HG03469 (cell line): ENCODE measurements around the gene MAST1.

Source experiments
- ATAC-seq: cut with Tn5 transposase; IDR thresholded peaks from one replicate; pipeline ENCODE4 v1.9.1; 2021; ENCODE audit warnings: mild to moderate bottlenecking, moderate library complexity, moderate number of reproducible peaks; ENCODE audit not compliant: unreplicated experiment

The MAST1 gene

DNA sequence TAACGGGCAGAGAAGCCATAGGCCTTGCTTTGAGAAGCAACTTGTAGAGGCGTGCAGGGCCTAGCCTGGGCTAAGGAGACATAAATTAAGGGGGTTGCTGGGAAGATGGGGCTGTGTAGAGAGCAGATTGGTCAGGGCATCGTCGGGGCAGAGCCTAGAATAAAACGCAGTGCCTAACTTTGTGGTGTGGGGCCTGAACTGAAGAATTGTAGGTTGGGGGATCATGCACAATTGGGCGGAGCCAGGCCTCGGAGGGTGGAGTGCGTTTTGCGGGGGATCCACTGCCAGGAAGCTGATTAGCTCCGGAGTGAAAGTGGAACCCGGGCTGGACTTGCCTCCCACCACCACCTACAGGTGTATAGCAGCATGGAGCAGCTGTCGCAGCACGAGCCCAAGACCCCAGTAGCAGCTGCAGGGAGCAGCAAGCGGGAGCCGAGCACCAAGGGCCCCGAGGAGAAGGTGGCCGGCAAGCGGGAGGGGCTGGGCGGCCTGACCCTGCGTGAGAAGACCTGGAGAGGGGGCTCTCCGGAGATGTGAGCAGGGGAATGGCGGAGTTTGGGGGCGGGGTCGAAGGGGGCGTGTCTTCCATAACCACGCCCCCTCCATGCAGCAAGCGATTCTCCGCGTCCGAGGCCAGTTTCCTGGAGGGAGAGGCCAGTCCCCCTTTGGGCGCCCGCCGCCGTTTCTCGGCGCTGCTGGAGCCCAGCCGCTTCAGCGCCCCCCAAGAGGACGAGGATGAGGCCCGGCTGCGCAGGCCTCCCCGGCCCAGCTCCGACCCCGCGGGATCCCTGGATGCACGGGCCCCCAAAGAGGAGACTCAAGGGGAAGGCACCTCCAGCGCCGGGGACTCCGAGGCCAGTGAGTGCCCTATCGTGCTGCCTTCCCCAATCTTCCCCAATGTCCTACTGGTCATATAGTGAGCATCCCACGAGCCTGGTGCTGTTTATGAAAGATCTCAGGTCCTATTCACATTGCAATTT lies 29.1 kb downstream of the MAST1 start:
- ATAC-seq, result no peak

- no peak for ATAC-seq
Observed at GRCh38 chr19:12868540-12869112, 30.3 kb downstream of the MAST1 start.

DNA sequence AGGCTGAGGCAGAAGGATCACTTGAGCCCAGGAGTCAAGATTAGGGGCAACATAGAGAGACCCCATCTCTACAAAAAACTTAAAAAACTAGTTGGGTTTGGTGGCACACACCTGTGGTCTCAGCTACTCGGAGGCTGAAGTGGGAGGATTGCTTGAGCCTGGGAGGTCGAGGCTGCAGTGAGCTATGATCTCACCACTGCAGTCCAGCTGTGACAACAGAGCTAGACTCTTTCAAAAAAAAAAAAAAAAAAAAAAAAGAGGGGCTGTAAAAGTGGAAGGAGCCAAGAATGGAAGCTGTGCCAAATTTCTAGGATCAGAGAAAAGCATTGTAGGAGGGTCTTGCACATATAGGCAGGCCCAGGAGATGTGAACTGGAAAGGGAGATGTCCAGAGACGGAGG lies 33.4 kb downstream of the MAST1 start:
- no peak for ATAC-seq

DNA sequence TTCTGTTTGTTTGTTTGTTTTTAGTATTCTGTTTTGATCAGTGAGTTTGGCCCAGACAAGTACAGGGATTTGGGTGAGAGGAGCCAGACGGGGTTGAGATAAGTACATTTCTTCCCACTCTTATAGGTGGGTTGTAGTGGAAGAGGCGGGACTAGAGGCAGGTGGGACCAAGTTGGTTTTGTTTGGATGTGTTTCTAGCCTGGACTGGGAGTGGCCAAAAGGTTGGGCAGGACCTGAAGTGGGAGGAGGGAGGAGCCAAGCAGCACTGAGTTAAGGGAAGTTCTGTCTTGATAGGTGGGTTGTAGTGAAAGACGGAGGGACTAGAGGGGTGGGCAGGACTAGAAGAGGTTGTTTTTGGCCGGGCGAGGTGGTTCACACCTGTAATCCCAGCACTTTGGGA lies 33.9 kb downstream of the MAST1 start:
- no peak for ATAC-seq

DNA sequence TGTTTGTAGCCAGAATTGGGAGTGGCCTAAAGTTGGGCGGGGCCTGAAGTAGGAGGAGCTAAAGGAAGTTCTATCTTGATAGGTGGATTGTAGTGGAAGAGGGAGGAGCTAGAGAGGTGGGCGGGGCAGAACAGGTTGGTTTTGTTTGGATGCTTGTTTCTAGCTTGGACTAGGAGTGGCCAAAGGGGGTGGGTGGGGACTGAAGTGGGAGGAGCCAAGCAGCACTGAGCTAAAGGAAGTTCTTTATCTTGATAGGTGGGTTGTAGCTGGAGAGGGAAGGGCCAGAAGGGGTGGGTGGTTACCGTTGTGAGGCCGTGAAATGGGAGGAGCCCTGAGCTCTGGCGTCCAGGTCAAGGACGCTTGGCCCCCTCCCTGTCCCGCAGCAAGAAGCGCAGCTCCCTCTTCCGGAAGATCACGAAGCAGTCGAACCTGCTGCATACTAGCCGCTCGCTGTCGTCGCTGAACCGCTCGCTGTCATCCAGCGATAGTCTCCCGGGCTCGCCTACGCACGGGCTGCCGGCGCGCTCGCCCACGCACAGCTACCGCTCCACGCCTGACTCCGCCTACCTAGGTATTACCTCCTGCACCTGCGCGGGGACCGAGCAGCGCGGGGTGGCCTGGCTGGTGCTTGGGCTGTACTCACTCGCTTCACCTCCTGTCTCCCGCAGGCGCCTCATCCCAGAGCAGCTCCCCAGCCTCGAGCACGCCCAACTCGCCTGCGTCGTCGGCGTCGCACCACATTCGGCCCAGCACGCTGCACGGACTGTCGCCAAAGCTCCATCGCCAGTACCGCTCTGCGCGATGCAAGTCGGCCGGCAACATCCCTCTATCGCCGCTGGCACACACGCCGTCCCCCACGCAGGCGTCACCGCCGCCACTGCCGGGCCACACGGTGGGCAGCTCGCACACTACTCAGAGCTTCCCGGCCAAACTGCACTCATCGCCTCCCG lies 34.9 kb downstream of the MAST1 start:
- no peak for ATAC-seq

- no peak for ATAC-seq
Observed at GRCh38 chr19:12873891-12874745, 35.8 kb downstream of the MAST1 start.

DNA sequence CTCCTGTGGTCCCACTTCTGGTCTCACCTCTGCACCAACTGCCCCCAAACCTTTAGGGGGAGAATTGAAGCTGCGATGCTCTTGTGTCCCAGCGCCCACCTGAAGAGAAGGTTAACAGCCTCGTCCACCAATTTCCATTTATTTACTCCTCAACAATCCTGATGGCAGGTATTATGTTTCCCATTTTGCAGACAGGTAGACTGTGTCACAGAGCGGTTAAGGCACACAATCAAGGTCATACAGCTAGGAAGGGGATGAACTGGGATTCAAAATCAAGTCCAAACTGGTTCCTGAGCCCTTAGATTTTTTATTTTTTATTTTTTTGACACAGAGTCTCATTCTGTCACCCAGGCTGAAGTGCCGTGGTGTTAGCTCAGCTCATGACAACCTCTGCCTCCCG lies 36.8 kb downstream of the MAST1 start:
- no peak for ATAC-seq

- no peak for ATAC-seq
Observed at GRCh38 chr19:12880551-12881171, 42.3 kb downstream of the MAST1 start.

DNA sequence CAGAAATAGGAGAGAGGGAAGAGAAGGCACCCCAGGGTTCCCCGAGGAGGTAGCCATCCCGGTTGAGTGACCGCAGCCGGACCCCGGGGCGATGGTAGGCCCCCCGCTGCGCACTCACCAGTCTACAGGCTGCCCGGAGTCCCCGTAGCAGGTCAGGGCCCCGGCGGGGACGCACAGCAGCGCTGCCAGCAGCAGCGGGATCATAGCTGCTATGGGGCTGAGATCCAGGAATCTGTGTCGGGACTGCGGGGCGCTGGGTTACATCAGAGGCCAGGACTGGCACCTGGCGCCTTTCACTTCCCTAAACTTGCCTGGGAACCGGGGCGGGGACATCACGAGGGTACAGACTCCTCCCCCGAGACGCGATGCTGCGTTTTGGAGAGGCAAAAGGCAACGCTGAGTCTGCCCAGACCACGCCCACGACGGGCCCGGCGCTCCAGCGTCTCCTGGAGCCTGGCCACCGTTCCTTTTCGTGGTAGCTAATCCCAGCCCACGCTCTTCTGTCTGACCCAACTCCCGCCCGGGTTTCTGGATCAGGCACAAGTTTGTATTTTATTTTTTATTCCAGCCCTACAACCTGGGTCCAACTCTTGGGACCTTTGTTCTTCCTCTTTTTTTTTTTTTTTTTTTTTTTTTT lies 43.0 kb downstream of the MAST1 start, which contains the start of gene DNASE2:
TSS of gene DNASE2 (minus strand) at position 278 of the 637 bp plus-strand sequence. CDS start at position 204, 74 bp downstream.
- ATAC-seq, result no peak

GRCh38 chr19:12882589-12882988 lies 44.3 kb downstream of the MAST1 start:
- no peak for ATAC-seq

- ATAC-seq, result no peak
Observed at GRCh38 chr19:12884202-12884601, 45.9 kb downstream of the MAST1 start.

- no peak for ATAC-seq
Observed at GRCh38 chr19:12884627-12884925, 46.3 kb downstream of the MAST1 start.

- ATAC-seq, result no peak
Observed at GRCh38 chr19:12884926-12885748, 46.8 kb downstream of the MAST1 start.

DNA sequence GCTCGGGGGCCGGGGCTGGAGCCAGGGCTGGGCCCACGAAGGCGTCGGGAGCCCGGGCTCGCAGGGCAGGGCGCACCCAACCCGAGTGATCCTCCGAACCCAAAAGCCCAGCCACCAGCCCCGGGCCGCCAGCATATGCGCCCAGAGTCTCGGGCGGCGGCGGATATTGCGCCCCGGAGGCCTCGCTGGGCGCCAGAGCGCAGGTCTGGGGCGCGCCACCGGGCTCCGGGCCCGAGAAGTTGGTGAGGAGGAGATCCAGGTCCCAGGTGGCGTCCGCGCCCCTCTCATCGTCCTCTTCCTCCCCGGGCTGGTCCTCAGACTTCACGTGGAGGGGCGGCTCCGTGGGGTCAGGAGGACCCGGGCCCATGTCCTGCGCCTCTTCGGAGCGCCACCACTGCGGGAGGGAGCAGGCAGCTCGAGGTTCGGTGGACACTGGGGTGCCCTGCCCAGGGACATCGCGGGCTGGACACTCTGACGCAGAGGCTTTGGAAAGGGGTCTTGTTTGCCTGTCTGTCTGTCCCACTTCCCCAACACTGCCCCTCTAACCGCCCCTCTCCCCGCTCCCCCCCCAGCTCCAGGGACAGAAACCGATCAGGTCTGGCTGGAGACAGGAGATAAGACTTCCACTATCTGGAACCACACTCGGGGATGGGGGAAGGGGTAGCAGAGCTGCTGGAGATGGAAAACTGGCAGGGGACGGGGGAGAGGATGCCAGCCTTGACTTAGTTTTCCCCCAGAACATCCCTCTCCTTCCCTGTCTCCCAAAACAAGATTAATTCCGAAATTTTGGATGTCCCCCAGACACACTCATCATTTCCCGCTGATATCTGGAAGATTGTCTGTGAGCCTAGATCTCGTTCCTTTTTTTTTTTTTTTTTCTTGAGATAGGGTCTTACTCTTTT lies 47.7 kb downstream of the MAST1 start:
- ATAC-seq, result no peak

DNA sequence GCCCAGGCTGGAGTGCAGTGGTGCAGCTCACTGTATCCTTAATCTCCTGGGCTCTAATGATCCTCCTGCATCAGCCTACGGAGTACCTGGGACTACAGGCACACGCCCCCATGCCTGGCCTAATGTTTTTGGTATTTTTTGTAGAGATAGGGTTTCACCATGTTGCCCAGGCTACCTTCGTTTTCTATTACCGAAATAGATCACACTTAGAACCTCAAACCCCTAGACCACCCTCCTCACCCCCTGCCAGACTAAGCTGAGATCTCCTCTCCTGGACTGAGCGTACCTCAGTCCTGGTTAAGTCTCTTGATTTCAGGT lies 48.3 kb downstream of the MAST1 start:
- ATAC-seq, result no peak

- ATAC-seq, result no peak
Observed at GRCh38 chr19:12886969-12887747, 48.8 kb downstream of the MAST1 start, which contains the start of gene KLF1. TSS of gene KLF1 (minus strand) at chr19:12887201. CDS start at chr19:12887140, 61 bp downstream.
